SK-N-SH treated with all-trans-retinoic acid at 6 μM for 48 hours (cell line): ENCODE results near the gene MFSD11.

Experiments
- ATAC-seq: fragments of 200-7000 bp; cut with Tn5 transposase; 3 replicates; pipeline ENCODE4 v1.9.1; 2020; ENCODE audit warnings: mild to moderate bottlenecking, moderate library complexity
- ARNTL ChIP-seq: fragments of 450-650 bp; formaldehyde crosslinking; IDR thresholded peaks from 2 replicates; pipeline ENCODE4 v1.5.0; 2020; ENCODE audit warnings: low read depth, mild to moderate bottlenecking, moderate library complexity, borderline replicate concordance
- BACH2 ChIP-seq: fragments of 250-450 bp; sonication (Bioruptor Pico); IDR thresholded peaks from 2 replicates; pipeline ENCODE4 v1.9.0; 2021; ENCODE audit warnings: mild to moderate bottlenecking, borderline replicate concordance
- CSDC2 ChIP-seq: fragments of 250-450 bp; sonication (Bioruptor Pico); IDR thresholded peaks from 2 replicates; pipeline ENCODE4 v1.5.0; 2020; ENCODE audit warnings: mild to moderate bottlenecking, moderate library complexity
- ESRRG ChIP-seq: fragments of 250-450 bp; sonication (Bioruptor Pico); IDR thresholded peaks from 2 replicates; pipeline ENCODE4 v1.6.1; 2021; ENCODE audit warnings: mild to moderate bottlenecking
- GLIS3 ChIP-seq: fragments of 250-450 bp; sonication (Bioruptor Pico); IDR thresholded peaks from 2 replicates; pipeline ENCODE4 v1.5.0; 2020; ENCODE audit warnings: mild to moderate bottlenecking, moderate library complexity
- ISL1 ChIP-seq: fragments of 250-450 bp; sonication (Bioruptor Pico); IDR thresholded peaks from 2 replicates; pipeline ENCODE4 v2.1.2; 2022; ENCODE audit warnings: mild to moderate bottlenecking, moderate library complexity
- PPARA ChIP-seq: fragments of 250-450 bp; sonication (Bioruptor Pico); IDR thresholded peaks from 2 replicates; pipeline ENCODE4 v1.5.0; 2020; ENCODE audit warnings: mild to moderate bottlenecking, borderline replicate concordance
- SNAI2 ChIP-seq: fragments of 250-450 bp; sonication (Bioruptor Pico); IDR thresholded peaks from 2 replicates; pipeline ENCODE4 v1.5.0; 2020; ENCODE audit warnings: mild to moderate bottlenecking, moderate library complexity
- TCF4 ChIP-seq: fragments of 250-450 bp; sonication (Bioruptor Pico); IDR thresholded peaks from 2 replicates; pipeline ENCODE4 v1.8.0; 2021; ENCODE audit warnings: mild to moderate bottlenecking, moderate library complexity, borderline replicate concordance
- ZC3H10 ChIP-seq: fragments of 250-450 bp; sonication (Bioruptor Pico); IDR thresholded peaks from 2 replicates; pipeline ENCODE4 v1.5.1; 2021; ENCODE audit warnings: mild to moderate bottlenecking, moderate library complexity
- ZFP3 ChIP-seq: fragments of 250-450 bp; sonication (Bioruptor Pico); IDR thresholded peaks from 2 replicates; pipeline ENCODE4 v1.5.0; 2020; ENCODE audit warnings: mild to moderate bottlenecking, moderate library complexity
- ZFP30 ChIP-seq: fragments of 450-650 bp; formaldehyde crosslinking; IDR thresholded peaks from 2 replicates; pipeline ENCODE4 v1.5.0; 2022; ENCODE audit warnings: mild to moderate bottlenecking, moderate library complexity
- ZNF565 ChIP-seq: fragments of 450-650 bp; formaldehyde crosslinking; conservative IDR thresholded peaks from 2 replicates; pipeline ENCODE4 v1.5.0; 2020; ENCODE audit warnings: low read depth, mild to moderate bottlenecking, moderate library complexity
- ZNF70 ChIP-seq: fragments of 450-650 bp; formaldehyde crosslinking; IDR thresholded peaks from 2 replicates; pipeline ENCODE4 v1.5.0; 2020; ENCODE audit warnings: mild to moderate bottlenecking, moderate library complexity
- ZNF8 ChIP-seq: fragments of 450-650 bp; formaldehyde crosslinking; IDR thresholded peaks from 2 replicates; pipeline ENCODE4 v1.5.0; 2020; ENCODE audit warnings: mild to moderate bottlenecking, moderate library complexity
- TF ChIP-seq, protein P1 (sequence below): fragments of 250-450 bp; sonication (Bioruptor Pico); IDR thresholded peaks from 2 replicates; pipeline ENCODE4 v1.5.1; 2021; ENCODE audit warnings: mild to moderate bottlenecking, moderate library complexity
- TF ChIP-seq, protein P2 (sequence below): fragments of 250-450 bp; sonication (Bioruptor Pico); IDR thresholded peaks from 2 replicates; pipeline ENCODE4 v1.5.1; 2020; ENCODE audit warnings: low read depth, mild to moderate bottlenecking, moderate library complexity
- TF ChIP-seq, protein P3 (sequence below): fragments of 250-450 bp; sonication (Bioruptor Pico); IDR thresholded peaks from 2 replicates; pipeline ENCODE4 v1.8.0; 2021; ENCODE audit warnings: low read depth, mild to moderate bottlenecking, moderate library complexity, borderline replicate concordance
- TF ChIP-seq, protein P4 (sequence below): fragments of 250-450 bp; sonication (Bioruptor Pico); IDR thresholded peaks from 2 replicates; pipeline ENCODE4 v1.8.0; 2020; ENCODE audit warnings: mild to moderate bottlenecking, moderate library complexity, borderline replicate concordance

The MFSD11 gene

DNA sequence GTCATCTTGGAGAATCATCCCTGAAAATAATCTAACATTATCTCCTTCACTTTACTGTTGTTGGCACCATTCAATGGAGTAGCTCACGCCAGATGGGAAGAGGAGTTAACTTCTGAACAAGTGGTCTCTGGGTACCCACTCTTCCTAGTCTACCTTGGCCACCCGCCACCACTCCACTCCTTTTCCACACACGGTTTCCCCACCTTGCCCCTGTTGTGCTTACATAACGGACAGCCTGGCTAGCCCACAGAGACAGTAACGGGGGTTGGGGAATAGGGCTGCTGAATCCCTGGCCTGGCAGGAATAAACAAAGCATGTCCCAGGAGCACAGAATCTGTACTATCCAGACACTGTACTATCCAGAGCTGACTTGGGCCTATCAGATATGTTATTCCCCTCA lies 23.6 kb upstream of the MFSD11 start (continued):
- TF ChIP-seq ZNF565 (CRISPR knock-in tag): no peak
- no peak for TF ChIP-seq TCF4 (CRISPR knock-in tag)

DNA sequence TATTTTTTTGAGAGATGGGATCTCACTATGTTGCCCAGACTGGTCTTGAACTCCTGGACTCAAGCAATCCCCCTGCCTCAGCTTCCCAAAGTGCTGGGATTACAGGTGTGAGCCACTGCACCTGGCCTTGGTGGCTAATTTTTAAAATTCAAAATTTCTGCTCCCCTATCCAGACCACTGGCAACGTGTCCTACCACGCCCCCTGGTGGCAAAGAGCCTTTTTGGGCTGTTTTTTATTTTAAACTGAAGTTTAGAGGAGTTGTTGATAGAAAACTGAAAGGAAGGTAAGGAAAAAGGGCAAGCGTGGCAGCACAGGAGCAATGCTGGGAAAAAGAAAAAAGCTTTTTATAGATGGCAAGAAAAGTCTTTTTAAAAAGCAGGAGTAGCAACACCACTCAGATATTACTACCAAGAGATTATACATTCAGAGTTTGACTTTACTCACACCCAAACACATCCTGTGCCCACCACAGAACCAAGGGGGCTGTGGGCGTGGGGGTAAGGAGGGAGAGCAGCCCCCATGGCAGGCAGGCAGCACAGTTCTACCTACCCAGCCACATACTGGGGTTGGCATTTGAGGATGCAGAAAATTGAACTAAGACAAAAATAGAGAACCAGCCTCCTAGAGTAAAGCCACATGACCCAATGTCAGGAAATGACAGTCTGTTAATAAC lies 23.0 kb upstream of the MFSD11 start:
- TF ChIP-seq ZC3H10 (CRISPR knock-in tag) (no peak), GLIS3 (CRISPR knock-in tag) (no peak), BACH2 (no peak), ARNTL (CRISPR knock-in tag) (no peak), ZNF565 (CRISPR knock-in tag) (no peak), ESRRG (CRISPR knock-in tag) (no peak), ISL1 (CRISPR knock-in tag) (no peak), PPARA (CRISPR knock-in tag) (no peak), ZFP30 (CRISPR knock-in tag) (no peak), ZNF8 (CRISPR knock-in tag) (no peak), ZNF70 (CRISPR knock-in tag) (no peak), TCF4 (CRISPR knock-in tag) (no peak), ZFP3 (CRISPR knock-in tag) (no peak), SNAI2 (no peak)
- TF ChIP-seq, protein P1, sequence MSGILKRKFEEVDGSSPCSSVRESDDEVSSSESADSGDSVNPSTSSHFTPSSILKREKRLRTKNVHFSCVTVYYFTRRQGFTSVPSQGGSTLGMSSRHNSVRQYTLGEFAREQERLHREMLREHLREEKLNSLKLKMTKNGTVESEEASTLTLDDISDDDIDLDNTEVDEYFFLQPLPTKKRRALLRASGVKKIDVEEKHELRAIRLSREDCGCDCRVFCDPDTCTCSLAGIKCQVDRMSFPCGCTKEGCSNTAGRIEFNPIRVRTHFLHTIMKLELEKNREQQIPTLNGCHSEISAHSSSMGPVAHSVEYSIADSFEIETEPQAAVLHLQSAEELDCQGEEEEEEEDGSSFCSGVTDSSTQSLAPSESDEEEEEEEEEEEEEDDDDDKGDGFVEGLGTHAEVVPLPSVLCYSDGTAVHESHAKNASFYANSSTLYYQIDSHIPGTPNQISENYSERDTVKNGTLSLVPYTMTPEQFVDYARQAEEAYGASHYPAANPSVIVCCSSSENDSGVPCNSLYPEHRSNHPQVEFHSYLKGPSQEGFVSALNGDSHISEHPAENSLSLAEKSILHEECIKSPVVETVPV (CRISPR knock-in tag): no peak
- TF ChIP-seq, protein P2, sequence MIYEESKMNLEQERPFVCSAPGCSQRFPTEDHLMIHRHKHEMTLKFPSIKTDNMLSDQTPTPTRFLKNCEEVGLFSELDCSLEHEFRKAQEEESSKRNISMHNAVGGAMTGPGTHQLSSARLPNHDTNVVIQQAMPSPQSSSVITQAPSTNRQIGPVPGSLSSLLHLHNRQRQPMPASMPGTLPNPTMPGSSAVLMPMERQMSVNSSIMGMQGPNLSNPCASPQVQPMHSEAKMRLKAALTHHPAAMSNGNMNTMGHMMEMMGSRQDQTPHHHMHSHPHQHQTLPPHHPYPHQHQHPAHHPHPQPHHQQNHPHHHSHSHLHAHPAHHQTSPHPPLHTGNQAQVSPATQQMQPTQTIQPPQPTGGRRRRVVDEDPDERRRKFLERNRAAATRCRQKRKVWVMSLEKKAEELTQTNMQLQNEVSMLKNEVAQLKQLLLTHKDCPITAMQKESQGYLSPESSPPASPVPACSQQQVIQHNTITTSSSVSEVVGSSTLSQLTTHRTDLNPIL: no peak
- TF ChIP-seq, protein P3, sequence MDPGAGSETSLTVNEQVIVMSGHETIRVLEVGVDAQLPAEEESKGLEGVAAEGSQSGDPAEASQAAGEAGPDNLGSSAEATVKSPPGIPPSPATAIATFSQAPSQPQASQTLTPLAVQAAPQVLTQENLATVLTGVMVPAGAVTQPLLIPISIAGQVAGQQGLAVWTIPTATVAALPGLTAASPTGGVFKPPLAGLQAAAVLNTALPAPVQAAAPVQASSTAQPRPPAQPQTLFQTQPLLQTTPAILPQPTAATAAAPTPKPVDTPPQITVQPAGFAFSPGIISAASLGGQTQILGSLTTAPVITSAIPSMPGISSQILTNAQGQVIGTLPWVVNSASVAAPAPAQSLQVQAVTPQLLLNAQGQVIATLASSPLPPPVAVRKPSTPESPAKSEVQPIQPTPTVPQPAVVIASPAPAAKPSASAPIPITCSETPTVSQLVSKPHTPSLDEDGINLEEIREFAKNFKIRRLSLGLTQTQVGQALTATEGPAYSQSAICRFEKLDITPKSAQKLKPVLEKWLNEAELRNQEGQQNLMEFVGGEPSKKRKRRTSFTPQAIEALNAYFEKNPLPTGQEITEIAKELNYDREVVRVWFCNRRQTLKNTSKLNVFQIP (CRISPR knock-in tag): no peak
- TF ChIP-seq, protein P4, sequence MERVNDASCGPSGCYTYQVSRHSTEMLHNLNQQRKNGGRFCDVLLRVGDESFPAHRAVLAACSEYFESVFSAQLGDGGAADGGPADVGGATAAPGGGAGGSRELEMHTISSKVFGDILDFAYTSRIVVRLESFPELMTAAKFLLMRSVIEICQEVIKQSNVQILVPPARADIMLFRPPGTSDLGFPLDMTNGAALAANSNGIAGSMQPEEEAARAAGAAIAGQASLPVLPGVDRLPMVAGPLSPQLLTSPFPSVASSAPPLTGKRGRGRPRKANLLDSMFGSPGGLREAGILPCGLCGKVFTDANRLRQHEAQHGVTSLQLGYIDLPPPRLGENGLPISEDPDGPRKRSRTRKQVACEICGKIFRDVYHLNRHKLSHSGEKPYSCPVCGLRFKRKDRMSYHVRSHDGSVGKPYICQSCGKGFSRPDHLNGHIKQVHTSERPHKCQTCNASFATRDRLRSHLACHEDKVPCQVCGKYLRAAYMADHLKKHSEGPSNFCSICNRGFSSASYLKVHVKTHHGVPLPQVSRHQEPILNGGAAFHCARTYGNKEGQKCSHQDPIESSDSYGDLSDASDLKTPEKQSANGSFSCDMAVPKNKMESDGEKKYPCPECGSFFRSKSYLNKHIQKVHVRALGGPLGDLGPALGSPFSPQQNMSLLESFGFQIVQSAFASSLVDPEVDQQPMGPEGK (CRISPR knock-in tag): no peak
- ATAC-seq: peak; percentile 24; the same call in 2 of the 3 replicates

DNA sequence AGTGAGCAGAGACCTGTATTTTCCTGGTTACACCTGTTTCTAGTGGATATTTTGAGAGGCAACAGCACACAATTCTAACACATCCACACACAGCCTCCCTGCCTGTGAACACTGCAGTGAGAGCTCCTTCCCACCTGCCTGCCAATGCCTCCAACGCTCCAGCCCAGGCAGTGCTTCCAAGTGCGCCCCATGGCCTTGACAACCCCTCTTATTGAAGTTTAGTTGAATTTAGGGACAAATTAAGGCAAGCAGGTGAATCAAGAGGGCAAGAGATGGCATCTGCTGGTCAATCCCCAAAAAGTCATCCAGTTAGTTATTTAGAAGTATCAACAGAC lies 22.5 kb upstream of the MFSD11 start:
- no peak for TF ChIP-seq SNAI2
- TF ChIP-seq ISL1 (CRISPR knock-in tag): no peak
- no peak for TF ChIP-seq GLIS3 (CRISPR knock-in tag)
- TF ChIP-seq CSDC2 (CRISPR knock-in tag): no peak
- no peak for TF ChIP-seq BACH2
- no peak for TF ChIP-seq TCF4 (CRISPR knock-in tag)
- TF ChIP-seq ZC3H10 (CRISPR knock-in tag): no peak
- no peak for TF ChIP-seq ZNF70 (CRISPR knock-in tag)
- TF ChIP-seq, protein P4 (CRISPR knock-in tag): no peak
- TF ChIP-seq ZFP3 (CRISPR knock-in tag): no peak
- no peak for TF ChIP-seq PPARA (CRISPR knock-in tag)
- no peak for TF ChIP-seq ZNF565 (CRISPR knock-in tag)
- TF ChIP-seq, all 23 proteins: peak for 0
- no peak for ATAC-seq
